Small intestine (tissue), 7 donors: ENCODE data around the gene HIRA. TPM values are rescaled to one million over a fixed set of nuclear protein-coding genes. Genes with fewer than 3 reads are reported as not detected.

ENCODE experiments used
- DNase-seq, 2 donors: peaks; one replicate each; pipeline versions ENCODE4 v3.0.0 to v3.0.0-alpha.2; 2013
- FAIRE-seq: peaks from 2 replicates; lab custom pipeline; 2012; peaks lifted over from hg19 to GRCh38; lab: Jason Lieb, UNC
- H3K27ac ChIP-seq, 3 donors: one replicate each; pipeline ENCODE4 v1.5.1; 2013; ENCODE audit warnings: low read length in 2 of 3, mild to moderate bottlenecking in 2 of 3, control low read depth in 1 of 3, inconsistent platforms in 1 of 3, low read depth in 1 of 3, moderate library complexity in 1 of 3
- H3K27me3 ChIP-seq, 3 donors: one replicate each; pipeline ENCODE4 v1.6.1; 2013; ENCODE audit warnings: low read length in 3 of 3, inconsistent platforms in 1 of 3; ENCODE audit not compliant: control insufficient read depth in 3 of 3, insufficient read depth in 3 of 3
- H3K36me3 ChIP-seq, 3 donors: one replicate each; pipeline ENCODE4 v1.6.1; 2013; ENCODE audit warnings: low read length in 3 of 3, inconsistent platforms in 1 of 3, low read depth in 1 of 3, mild to moderate bottlenecking in 1 of 3, moderate library complexity in 1 of 3; ENCODE audit not compliant: control insufficient read depth in 3 of 3, insufficient read depth in 2 of 3
- H3K4me1 ChIP-seq, 3 donors: one replicate each; pipeline ENCODE4 v1.6.1; 2013; ENCODE audit warnings: low read length in 2 of 3, inconsistent platforms in 1 of 3, low read depth in 1 of 3, mild to moderate bottlenecking in 1 of 3, moderate library complexity in 1 of 3; ENCODE audit not compliant: control insufficient read depth in 3 of 3, insufficient read depth in 2 of 3
- H3K4me3 ChIP-seq, 3 donors: one replicate each; pipeline ENCODE4 v1.5.1; 2013; ENCODE audit warnings: low read length in 3 of 3, control low read depth in 1 of 3, inconsistent platforms in 1 of 3, low read depth in 1 of 3, mild to moderate bottlenecking in 1 of 3, moderate library complexity in 1 of 3
- H3K9me3 ChIP-seq, 2 donors: one replicate each; pipeline ENCODE4 v1.6.1; 2013; ENCODE audit warnings: low read depth in 1 of 2, low read length in 1 of 2; ENCODE audit not compliant: control insufficient read depth in 2 of 2, insufficient read depth in 1 of 2
- WGBS, 3 donors: extraction: QIAGEN DNeasy Blood & Tissue Kit; methylation state at CpG; one replicate each; pipeline ENCODE4 v1.1.7; 2013; 5-methylcytosine and 5-hydroxymethylcytosine counted together
- polyA plus RNA-seq, 4 donors: library from polyadenylated mRNA; stranded (reverse) in 3 of 4; unstranded in 1 of 4; fragments of 200-250 nt in 3 of 4; fragments of 120-200 nt in 1 of 4; gene quantifications; one replicate each; pipeline versions ENCODE4 v1.2.1 to v1.2.3, GENCODE V29; 2013
- donor health status: healthy with polysubstance abuse.
- donor health status: control.
- donor health status: control.
- donor health status: Bipolar disorder and iron deficiency.
- donor health status: healthy.

The HIRA gene
- polyA plus RNA-seq, 4 donors: 15.7 to 29.3 (median 21.3) TPM

GRCh38 chr22:19457828-19458428 is 26.4 kb upstream of the HIRA start:
- FAIRE-seq (no peak), DNase-seq (no peak)
- H3K9me3 ChIP-seq: no peaks in the 10 kb centered on the region
- no peak overlapping the region for H3K27ac ChIP-seq
- 95% methylated on average over 8 of the region's 8 CpGs for whole genome bisulfite sequencing, 3 donors
- H3K27me3 ChIP-seq: no peaks in the 10 kb centered on the region
- no peaks in the 10 kb centered on the region for H3K4me1 ChIP-seq
- no peak overlapping the region for H3K4me3 ChIP-seq
- H3K36me3 ChIP-seq: peaks cover 11 to 61% (median 21%) of the 10 kb centered on the region in 3 donors

GRCh38 chr22:19456541-19456940 is 25.0 kb upstream of the HIRA start:
- Histone ChIP-seq H3K9me3 (no peaks in the 10 kb centered on the region), H3K27me3 (no peaks in the 10 kb centered on the region), H3K27ac (no peak overlapping the region), H3K4me3 (no peak overlapping the region), H3K36me3 (peaks cover 20 to 65% (median 24%) of the 10 kb centered on the region in 3 donors), H3K4me1 (no peaks in the 10 kb centered on the region)
- WGBS, 3 donors: 96 to 97% (median 96%) methylated on average over 10 of the region's 10 CpGs
- no peak for FAIRE-seq
- no peak for DNase-seq

- H3K4me1 ChIP-seq: no peaks in the 10 kb centered on the region
- 66 to 86% (median 68%) methylated on average over 4 of the region's 4 CpGs for WGBS, 3 donors
- no peak overlapping the region for H3K27ac ChIP-seq
- H3K27me3 ChIP-seq: no peaks in the 10 kb centered on the region
- H3K9me3 ChIP-seq: no peaks in the 10 kb centered on the region
- FAIRE-seq: no peak
- no peak for DNase-seq
- no peak overlapping the region for H3K4me3 ChIP-seq
- H3K36me3 ChIP-seq: peaks cover 20 to 64% (median 26%) of the 10 kb centered on the region in 3 donors
Observed at GRCh38 chr22:19455585-19456370, 24.2 kb upstream of the HIRA start.

- FAIRE-seq (no peak), DNase-seq (no peak)
- Histone ChIP-seq H3K36me3 (peaks cover 20 to 59% (median 26%) of the 10 kb centered on the region in 3 donors), H3K27ac (no peak overlapping the region), H3K4me3 (no peak overlapping the region), H3K27me3 (no peaks in the 10 kb centered on the region), H3K4me1 (no peaks in the 10 kb centered on the region), H3K9me3 (no peaks in the 10 kb centered on the region)
- WGBS, 3 donors: 95 to 100% (median 98%) methylated on average over 2 of the region's 2 CpGs
Observed at GRCh38 chr22:19455033-19455432, 23.5 kb upstream of the HIRA start.

GRCh38 chr22:19454156-19454555 is 22.6 kb upstream of the HIRA start:
- DNase-seq (no peak), FAIRE-seq (no peak)
- H3K4me1 ChIP-seq: peaks cover 0 to under 1% (median 0%) of the 10 kb centered on the region in 3 donors
- H3K4me3 ChIP-seq: no peak overlapping the region
- peaks cover 20 to 58% (median 26%) of the 10 kb centered on the region in 3 donors for H3K36me3 ChIP-seq
- WGBS, 3 donors: 76 to 81% (median 79%) methylated on average over 6 of the region's 6 CpGs
- H3K9me3 ChIP-seq: no peaks in the 10 kb centered on the region
- H3K27me3 ChIP-seq: no peaks in the 10 kb centered on the region
- H3K27ac ChIP-seq: no peak overlapping the region

GRCh38 chr22:19453718-19454117 is 22.2 kb upstream of the HIRA start:
- WGBS, 3 donors: 96 to 100% (median 99%) methylated on average over 5 of the region's 5 CpGs

GRCh38 chr22:19451570-19451969 is 20.0 kb upstream of the HIRA start:
- H3K9me3 ChIP-seq: no peaks in the 10 kb centered on the region
- WGBS, 3 donors: 96 to 98% (median 98%) methylated on average over 4 of the region's 4 CpGs
- H3K27ac ChIP-seq: no peak overlapping the region
- H3K36me3 ChIP-seq: peaks cover 15 to 47% (median 23%) of the 10 kb centered on the region in 3 donors
- DNase-seq: no peak
- H3K4me3 ChIP-seq: no peak overlapping the region
- peaks cover 2 to 11% (median 3%) of the 10 kb centered on the region in 3 donors for H3K4me1 ChIP-seq
- no peaks in the 10 kb centered on the region for H3K27me3 ChIP-seq
- no peak for FAIRE-seq

More at GRCh38 chr22:19453718-19454117, 22.2 kb upstream of the HIRA start:
- H3K9me3 ChIP-seq: no peaks in the 10 kb centered on the region
- H3K36me3 ChIP-seq: peaks cover 20 to 60% (median 26%) of the 10 kb centered on the region in 3 donors
- DNase-seq (no peak), FAIRE-seq (no peak)
- no peaks in the 10 kb centered on the region for H3K27me3 ChIP-seq
- no peak overlapping the region for H3K27ac ChIP-seq
- H3K4me1 ChIP-seq: peaks cover 0 to 5% (median 0%) of the 10 kb centered on the region in 3 donors
- H3K4me3 ChIP-seq: no peak overlapping the region

- peaks cover 3 to 16% (median 6%) of the 10 kb centered on the region in 3 donors for H3K4me1 ChIP-seq
- FAIRE-seq (no peak), DNase-seq (no peak)
- no peaks in the 10 kb centered on the region for H3K9me3 ChIP-seq
- H3K4me3 ChIP-seq: no peak overlapping the region
- H3K27me3 ChIP-seq: no peaks in the 10 kb centered on the region
- H3K36me3 ChIP-seq: peaks cover 12 to 38% (median 19%) of the 10 kb centered on the region in 3 donors
- H3K27ac ChIP-seq: no peak overlapping the region
- WGBS, 3 donors: 91 to 94% (median 92%) methylated on average over 8 of the region's 8 CpGs
Observed at GRCh38 chr22:19450363-19451175, 19.0 kb upstream of the HIRA start.
